ENCODE data around the gene SSC4D. TPM values are rescaled to one million over a fixed set of nuclear protein-coding genes. Genes with fewer than 3 reads are reported as not detected.

SSC4D gene
- total RNA-seq, 1 experiment from 2014 or later = 18.1 TPM

DNA sequence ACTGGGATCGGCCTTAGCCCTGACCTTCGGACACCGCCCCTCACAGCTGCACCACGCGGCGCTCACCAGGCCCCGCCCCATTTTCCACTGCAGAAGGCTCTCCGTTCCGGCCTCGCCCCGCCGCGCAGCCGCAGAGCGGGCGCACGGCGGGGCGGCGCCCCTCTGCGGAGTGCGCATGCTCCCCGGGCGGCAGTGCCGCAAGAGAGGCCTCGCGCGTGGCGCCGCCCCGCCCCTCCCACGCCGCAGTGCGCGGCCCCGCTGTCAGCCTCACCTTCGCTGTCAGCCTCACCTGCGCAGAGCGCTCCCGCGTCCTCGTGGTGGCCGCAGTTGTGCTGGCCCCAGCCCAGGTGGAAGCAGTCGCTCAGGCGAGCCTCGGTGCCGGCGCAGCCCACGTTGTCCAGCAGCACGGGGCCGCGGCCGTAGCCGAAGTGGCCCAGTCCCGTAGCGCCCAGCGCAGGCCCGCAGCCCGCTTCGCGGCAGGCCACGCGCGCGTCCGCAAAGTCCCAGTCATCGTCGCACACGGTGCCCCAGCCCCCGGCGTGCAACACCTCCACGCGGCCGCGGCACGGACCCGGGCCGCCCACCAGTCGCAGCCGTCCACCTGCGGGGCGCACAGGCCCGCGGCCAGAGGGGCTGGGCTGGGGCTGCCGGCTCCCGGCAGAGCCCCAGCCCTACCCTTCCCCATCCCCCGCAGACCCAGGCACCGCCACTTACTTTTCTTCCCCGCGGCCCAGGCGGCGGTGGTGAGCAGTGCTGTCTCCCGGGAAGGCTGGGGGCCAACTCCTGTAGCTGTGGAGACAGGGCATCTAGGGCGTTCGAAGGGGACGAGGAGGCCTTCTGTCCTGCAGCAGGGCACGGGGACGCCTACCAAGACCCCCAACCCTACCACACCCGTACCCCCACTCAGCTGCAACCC lies 16.1 kb downstream of the SSC4D start (continued):
- TF ChIP-seq GABPB1 (CRISPR knock-in tag; IDR thresholded peaks at IDR 0.05) (peak; percentile 63), FOXP1 (CRISPR knock-in tag; IDR thresholded peaks at IDR 0.05; ENCODE audit: borderline replicate concordance) (peak; percentile 98)
- TF ChIP-seq, protein P1, sequence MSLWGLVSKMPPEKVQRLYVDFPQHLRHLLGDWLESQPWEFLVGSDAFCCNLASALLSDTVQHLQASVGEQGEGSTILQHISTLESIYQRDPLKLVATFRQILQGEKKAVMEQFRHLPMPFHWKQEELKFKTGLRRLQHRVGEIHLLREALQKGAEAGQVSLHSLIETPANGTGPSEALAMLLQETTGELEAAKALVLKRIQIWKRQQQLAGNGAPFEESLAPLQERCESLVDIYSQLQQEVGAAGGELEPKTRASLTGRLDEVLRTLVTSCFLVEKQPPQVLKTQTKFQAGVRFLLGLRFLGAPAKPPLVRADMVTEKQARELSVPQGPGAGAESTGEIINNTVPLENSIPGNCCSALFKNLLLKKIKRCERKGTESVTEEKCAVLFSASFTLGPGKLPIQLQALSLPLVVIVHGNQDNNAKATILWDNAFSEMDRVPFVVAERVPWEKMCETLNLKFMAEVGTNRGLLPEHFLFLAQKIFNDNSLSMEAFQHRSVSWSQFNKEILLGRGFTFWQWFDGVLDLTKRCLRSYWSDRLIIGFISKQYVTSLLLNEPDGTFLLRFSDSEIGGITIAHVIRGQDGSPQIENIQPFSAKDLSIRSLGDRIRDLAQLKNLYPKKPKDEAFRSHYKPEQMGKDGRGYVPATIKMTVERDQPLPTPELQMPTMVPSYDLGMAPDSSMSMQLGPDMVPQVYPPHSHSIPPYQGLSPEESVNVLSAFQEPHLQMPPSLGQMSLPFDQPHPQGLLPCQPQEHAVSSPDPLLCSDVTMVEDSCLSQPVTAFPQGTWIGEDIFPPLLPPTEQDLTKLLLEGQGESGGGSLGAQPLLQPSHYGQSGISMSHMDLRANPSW (CRISPR knock-in tag; conservative IDR thresholded peaks at IDR 0.05; ENCODE audit: low read depth) = no peak

DNA sequence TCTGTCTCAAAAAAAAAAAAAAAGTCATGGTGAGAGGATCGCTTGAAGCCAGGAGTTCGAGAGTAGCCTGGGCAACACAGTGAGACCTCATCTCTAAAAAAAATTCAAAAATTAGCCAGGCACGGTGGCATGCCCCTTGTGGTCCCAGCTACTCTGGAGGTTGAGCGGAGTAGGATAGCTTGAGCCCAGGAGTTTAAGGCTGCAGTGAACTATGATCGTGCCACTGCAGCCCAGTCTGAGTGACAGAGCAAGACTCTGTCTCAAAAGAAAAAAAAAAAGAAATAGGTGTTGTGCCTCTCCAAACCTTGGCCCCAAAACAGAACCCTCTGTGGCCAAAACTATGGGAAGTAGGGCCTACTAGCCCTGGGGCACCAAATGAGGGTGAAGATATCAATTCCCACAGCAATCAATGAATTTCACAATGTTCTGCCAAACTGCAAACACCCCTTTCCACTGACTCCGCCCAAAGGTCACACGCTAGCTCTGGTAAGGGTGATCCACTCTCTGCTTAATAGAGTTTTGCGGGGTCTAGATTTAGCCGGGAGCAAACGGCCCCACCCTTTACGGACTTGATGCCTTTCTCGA lies 16.9 kb downstream of the SSC4D start:
- TF ChIP-seq SOX15 (CRISPR knock-in tag; IDR thresholded peaks at IDR 0.05) = no peak
- TF ChIP-seq, protein P1 (CRISPR knock-in tag; conservative IDR thresholded peaks at IDR 0.05; ENCODE audit: low read depth) = no peak
- TF ChIP-seq FOXK1 (CRISPR knock-in tag; IDR thresholded peaks at IDR 0.05) = no peak
- TF ChIP-seq, protein P2, sequence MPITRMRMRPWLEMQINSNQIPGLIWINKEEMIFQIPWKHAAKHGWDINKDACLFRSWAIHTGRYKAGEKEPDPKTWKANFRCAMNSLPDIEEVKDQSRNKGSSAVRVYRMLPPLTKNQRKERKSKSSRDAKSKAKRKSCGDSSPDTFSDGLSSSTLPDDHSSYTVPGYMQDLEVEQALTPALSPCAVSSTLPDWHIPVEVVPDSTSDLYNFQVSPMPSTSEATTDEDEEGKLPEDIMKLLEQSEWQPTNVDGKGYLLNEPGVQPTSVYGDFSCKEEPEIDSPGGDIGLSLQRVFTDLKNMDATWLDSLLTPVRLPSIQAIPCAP (CRISPR knock-in tag; IDR thresholded peaks at IDR 0.05) = no peak
- no peak for TF ChIP-seq GRHL2 (CRISPR knock-in tag; IDR thresholded peaks at IDR 0.05; ENCODE audit: insufficient replicate concordance, severe bottlenecking)
- TF ChIP-seq NR1H2 (CRISPR knock-in tag; IDR thresholded peaks at IDR 0.05) = no peak
- TF ChIP-seq FOXJ3 (CRISPR knock-in tag; IDR thresholded peaks at IDR 0.05; ENCODE audit: borderline replicate concordance) = no peak
- no peak for TF ChIP-seq ZNF396 (CRISPR knock-in tag; IDR thresholded peaks at IDR 0.05; ENCODE audit: borderline replicate concordance)
- no peak for TF ChIP-seq GABPB1 (CRISPR knock-in tag; IDR thresholded peaks at IDR 0.05)
- TF ChIP-seq, protein P3, sequence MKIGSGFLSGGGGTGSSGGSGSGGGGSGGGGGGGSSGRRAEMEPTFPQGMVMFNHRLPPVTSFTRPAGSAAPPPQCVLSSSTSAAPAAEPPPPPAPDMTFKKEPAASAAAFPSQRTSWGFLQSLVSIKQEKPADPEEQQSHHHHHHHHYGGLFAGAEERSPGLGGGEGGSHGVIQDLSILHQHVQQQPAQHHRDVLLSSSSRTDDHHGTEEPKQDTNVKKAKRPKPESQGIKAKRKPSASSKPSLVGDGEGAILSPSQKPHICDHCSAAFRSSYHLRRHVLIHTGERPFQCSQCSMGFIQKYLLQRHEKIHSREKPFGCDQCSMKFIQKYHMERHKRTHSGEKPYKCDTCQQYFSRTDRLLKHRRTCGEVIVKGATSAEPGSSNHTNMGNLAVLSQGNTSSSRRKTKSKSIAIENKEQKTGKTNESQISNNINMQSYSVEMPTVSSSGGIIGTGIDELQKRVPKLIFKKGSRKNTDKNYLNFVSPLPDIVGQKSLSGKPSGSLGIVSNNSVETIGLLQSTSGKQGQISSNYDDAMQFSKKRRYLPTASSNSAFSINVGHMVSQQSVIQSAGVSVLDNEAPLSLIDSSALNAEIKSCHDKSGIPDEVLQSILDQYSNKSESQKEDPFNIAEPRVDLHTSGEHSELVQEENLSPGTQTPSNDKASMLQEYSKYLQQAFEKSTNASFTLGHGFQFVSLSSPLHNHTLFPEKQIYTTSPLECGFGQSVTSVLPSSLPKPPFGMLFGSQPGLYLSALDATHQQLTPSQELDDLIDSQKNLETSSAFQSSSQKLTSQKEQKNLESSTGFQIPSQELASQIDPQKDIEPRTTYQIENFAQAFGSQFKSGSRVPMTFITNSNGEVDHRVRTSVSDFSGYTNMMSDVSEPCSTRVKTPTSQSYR (CRISPR knock-in tag; IDR thresholded peaks at IDR 0.05) = no peak
- no peak for TF ChIP-seq PRRX2 (CRISPR knock-in tag; IDR thresholded peaks at IDR 0.05)
- TF ChIP-seq GTF2I (CRISPR knock-in tag; conservative IDR thresholded peaks at IDR 0.05) = no peak
- TF ChIP-seq OVOL2 (CRISPR knock-in tag; IDR thresholded peaks at IDR 0.05; ENCODE audit: borderline replicate concordance) = no peak
- no peak for TF ChIP-seq MXD4 (CRISPR knock-in tag; IDR thresholded peaks at IDR 0.05; ENCODE audit: borderline replicate concordance)
- no peak for TF ChIP-seq SMAD3 (CRISPR knock-in tag; IDR thresholded peaks at IDR 0.05; ENCODE audit: borderline replicate concordance)
- no peak for TF ChIP-seq ZNF416 (CRISPR knock-in tag; IDR thresholded peaks at IDR 0.05)
- TF ChIP-seq, protein P4, sequence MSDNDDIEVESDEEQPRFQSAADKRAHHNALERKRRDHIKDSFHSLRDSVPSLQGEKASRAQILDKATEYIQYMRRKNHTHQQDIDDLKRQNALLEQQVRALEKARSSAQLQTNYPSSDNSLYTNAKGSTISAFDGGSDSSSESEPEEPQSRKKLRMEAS (CRISPR knock-in tag; IDR thresholded peaks at IDR 0.05) = no peak
- Mint-ChIP-seq H3K27me3 (ENCODE audit: low read depth) (no peaks in the 10 kb centered on the region), H3K36me3 (no peaks in the 10 kb centered on the region), H3K9me3 (no peaks in the 10 kb centered on the region), H3K27ac (peak overlapping the region; percentile 91), H3K4me3 (peak overlapping the region; percentile 64), H3K4me1 (peaks cover 38% of the 10 kb centered on the region)
- ATAC-seq (no peak), DNase-seq (ENCODE audit: low spot score) (no peak)
- ChIA-PET POLR2A (no interaction called here), CTCF (no interaction called here)

All from WTC11 (cell line).